CD1c-positive myeloid dendritic cell (primary cell): ENCODE results near the gene FBP1.
"Not testable (repeated sequence)": the region's sequence is repeated elsewhere in the genome, so short reads cannot be mapped to it uniquely, and the experiment has no call there.

Experiments used
- DNase-seq: peaks from one replicate; pipeline ENCODE4 v3.0.0-alpha.2; 2016; ENCODE audit errors: extremely low spot score

Gene FBP1

DNA sequence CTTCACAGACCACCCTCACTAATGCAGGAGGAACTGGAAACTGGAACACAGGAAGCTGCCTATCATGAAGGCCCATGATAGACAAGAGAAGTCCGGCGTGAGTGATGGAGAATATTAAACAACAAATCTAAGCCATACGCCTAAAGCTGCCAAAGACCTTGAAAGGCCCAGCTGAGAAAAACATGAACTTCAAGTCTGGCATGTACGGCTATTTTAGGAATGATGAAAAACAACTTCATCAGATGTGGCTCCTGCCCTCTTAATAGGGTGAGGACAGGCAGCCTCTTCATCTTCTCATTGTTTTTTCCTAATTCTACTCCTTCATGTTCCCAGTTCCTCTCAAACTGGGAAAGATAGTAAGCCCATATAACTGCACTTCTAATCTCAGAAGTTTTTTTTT is 20.3 kb downstream of the FBP1 start:
- DNase-seq, result no peak

DNA sequence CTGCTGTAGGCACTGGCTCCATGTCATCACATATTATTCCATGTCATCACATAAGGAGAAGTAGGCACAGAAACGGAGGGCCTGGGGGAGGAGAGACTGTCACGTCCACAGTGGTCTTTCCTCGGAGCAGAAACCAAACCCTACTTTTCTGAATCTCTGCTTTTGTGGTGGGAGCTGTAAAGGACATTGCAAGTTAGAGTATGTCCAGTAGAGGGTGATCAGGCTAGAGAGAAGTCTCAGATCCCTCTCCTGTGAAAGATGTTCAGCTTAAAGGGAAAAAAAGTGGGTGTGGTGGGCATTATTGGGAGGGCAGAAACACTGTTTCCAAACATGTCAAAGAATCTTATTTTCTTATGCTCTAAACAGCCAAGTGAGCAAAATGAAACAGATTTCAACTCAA is 26.3 kb downstream of the FBP1 start:
- no peak for DNase-seq

- no peak for DNase-seq
Measured at GRCh38 chr9:94612071-94612470, 27.2 kb downstream of the FBP1 start.

DNA sequence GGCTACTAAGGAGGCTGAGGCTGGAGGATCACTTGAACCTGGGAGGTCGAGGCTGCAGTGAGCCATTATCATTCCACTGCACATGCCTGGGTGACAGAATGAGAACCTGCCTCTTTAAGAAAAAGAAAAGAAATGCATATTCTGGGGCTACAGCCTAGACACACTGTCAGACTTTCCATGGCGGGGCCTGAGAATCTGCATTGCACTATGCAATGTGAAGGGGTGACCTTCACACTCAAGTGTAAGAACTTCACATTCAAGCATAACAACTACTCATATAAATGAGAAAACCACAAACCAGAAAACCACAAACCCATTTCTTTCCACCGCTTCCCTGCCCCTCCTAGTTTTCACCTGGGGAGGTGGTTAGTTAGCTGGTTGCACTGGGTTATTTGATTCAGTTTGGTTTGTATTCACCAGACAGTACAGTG is 27.7 kb downstream of the FBP1 start:
- no peak for DNase-seq

DNA sequence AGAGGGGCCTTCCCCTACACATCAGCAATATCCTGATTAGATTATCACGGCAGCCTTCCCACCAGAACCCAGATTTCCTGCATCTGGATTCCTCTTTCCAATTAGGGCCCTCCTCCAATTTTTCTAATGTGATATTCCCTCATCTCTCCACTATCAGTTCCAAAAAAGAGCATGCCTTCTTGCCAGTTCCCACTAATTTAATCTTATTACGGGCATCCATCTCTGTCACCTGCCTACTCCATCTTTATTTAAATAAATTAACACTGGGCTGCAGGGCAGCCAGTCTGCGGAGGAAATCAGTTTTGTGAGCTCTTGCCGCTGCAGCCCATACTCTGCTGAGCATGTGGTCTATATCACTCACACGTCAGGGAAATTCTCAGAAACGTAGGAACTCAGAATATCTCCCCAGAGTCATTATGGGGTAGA is 29.1 kb downstream of the FBP1 start:
- DNase-seq, result no peak

- DNase-seq, result no peak
Measured at GRCh38 chr9:94607423-94607691, 32.0 kb downstream of the FBP1 start.

DNA sequence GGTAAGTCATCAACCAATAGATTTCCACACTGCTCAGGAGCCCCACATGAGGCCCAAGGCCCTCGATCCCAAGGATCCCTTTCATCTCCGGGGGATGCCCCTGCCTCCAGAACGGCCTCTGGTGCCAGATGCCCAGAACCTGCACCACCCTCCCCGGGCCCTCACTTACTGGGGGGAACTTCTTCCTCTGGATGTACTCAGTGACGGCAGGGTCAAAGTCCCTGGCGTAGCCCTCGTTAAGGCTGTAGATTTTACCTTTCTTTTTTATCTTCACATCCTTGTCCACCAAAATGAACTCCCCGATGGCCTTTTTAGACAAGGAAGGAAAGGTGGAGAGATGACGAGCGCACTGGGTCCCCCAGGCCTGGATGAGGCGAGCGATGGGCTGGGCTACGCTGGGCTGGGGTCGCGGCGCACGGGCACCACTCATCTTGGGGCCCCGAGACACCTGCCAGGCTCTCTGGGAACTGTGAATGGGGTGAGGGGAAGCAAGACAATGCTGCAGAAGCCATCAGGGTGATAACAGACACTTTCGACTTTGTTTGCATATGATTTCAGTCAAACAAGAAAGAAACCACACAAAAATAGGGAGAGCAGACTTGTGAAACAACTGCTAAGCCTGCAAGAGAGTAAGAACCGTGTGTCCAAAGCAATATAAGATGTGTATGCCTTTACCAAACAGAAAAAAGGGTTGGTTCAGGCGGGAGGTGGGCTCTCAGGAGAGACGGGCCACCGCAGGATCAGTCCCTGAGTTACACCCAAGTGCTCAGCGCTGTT is 32.5 kb downstream of the FBP1 start:
- DNase-seq, result no peak

GRCh38 chr9:94603259-94604160 is 35.8 kb downstream of the FBP1 start:
- DNase-seq, result peak; percentile 67

DNA sequence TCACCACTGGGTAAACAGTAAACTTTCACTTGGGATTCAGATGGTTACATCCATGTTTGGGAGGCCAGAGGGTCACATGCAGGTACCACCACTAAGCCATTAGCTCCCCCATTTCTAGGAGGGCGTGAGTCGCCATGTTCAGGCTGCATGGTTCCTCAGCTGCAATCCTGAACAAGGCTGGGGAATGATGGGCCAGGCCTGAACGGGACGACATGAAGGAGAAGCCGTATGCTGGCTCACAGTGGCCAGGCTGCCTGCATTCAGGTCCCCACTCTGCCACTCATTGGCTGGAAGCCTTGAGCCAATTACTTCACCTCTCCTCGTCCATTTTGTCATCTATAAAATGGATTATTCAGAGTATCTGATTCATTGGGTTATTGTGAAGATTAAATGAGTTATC is 36.7 kb downstream of the FBP1 start:
- DNase-seq, result no peak

GRCh38 chr9:94600715-94601114 is 38.6 kb downstream of the FBP1 start:
- no peak for DNase-seq

DNA sequence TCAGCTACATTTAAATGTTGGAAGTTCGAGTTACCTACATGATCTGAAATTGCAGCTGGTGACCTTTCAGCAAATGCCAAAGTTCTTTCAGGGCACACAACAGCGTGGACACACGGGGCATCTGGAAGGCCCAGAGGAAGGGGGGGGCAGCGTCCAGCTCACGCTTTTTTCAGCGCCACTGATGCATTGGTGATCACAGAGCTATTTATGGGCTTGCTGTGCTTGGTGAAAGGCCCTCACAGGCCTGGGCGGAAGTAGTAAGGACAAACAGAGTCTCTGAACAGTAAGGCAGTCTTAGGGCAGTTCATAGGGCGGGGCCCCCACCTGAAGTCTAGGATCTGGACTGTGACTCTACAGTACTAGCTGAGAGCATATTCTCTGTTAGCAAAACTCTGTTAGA is 39.1 kb downstream of the FBP1 start:
- no peak for DNase-seq

DNA sequence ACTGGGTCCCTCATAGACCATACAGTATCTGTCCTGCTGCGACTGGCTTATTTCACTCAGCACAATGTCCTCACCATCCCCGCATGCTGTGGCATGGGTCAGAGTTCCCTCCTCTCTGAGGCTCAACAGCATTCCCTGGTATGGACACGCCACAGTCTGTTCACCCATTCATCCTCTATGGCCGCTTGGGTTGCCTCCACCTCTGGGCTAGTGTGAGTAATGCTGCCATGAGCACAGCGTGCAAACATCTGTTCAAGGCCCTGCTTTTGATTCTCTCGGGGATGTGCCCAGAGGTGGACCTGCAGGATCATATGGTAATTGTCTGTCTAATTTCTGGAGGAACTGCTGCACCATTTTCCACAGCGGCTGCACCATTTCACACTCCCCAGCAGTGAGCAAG is 40.2 kb downstream of the FBP1 start:
- no peak for DNase-seq

- DNase-seq, result no peak
Measured at GRCh38 chr9:94593459-94594345, 45.6 kb downstream of the FBP1 start, which contains the start of gene FBP2. Gene FBP2, minus strand, starts transcription at chr9:94593824. Its CDS starts 98 bp downstream, at chr9:94593726.

GRCh38 chr9:94592683-94593082 is 46.6 kb downstream of the FBP1 start:
- DNase-seq, result not testable (repeated sequence)

GRCh38 chr9:94591876-94592275 is 47.4 kb downstream of the FBP1 start:
- DNase-seq, result no peak

GRCh38 chr9:94591046-94591545 is 48.2 kb downstream of the FBP1 start:
- DNase-seq, result not testable (repeated sequence)

DNA sequence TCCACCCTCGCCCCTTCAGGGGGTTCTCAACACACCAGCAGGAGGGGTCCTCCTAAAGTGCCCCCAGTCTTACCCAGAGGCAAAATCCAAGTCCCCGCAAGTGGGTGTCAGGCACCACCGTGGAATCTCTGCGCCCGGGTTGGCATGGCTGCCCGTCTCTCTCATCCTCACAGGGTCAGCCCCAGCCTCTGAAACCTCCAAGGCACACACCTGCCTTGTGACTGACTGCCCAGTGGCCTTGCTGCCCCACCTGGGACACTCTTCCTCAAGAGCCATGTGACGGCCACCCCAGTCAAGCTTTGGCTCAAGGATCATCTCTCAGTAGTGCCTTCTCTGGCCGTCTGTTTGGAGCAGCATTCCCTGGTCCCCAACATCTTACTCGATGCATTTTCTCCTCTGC is 50.6 kb downstream of the FBP1 start:
- no peak for DNase-seq

DNA sequence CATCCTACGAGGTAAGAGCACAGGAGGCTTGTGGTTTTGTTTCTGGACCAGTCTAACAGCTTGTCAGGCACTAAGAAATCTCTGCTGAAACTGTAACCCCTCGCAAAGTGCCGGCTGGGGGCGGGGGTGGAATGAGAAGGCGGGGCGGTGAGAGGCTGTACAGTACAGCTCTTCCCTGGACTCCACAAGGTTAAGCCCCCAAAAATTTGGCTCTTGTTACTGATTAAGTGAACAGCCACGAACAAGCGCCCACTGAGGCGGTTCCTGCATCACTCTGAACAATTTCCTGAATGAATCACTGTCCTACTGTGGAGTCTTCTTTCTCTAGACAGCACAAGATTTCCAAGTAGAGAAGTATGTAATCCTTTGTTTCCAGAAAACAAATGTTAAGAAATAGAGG is 52.5 kb downstream of the FBP1 start:
- no peak for DNase-seq

DNA sequence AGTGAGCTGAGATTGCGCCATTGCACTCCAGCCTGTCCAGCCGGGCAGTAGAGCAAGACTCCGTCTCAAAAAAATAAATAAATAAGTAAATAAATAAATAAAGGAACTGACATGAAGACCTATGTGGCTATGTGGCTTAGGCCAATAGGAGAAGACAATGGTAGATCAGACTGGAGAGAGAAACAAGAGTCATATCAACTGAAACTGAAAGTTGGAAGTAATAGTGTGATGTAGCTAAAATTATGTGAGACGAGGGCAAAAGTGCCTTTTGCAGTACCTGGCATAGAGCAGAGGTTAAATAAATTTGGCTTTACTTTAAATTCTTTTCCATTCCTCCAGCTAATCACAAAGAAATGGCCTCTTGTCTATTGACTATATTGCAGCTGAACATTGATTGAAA is 53.0 kb downstream of the FBP1 start:
- DNase-seq, result peak; percentile 20

GRCh38 chr9:94584555-94584954 is 54.8 kb downstream of the FBP1 start:
- DNase-seq, result no peak

DNA sequence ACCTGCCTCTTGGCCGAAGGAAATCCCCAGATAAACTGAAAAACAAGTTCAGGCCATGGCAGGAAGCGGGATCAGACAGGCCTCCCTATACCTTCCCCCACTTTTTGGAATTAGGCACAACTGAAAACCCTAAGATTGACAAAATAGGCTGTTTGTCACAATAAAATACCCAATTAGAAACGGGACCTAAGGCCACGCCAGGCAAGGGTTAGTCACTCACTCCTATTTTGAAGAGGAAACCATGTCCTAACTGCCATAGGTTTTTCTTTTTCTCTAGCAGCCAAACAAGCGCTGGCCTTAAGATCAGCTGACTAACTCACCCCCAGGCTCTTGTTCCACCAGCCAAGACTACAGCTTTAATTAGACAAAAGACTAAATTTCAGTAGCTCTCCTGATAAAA is 57.6 kb downstream of the FBP1 start:
- no peak for DNase-seq

GRCh38 chr9:94577571-94577970 is 61.7 kb downstream of the FBP1 start:
- DNase-seq, result no peak
